ENCODE data around the gene THOP1.
"Not testable (repeated sequence)": the region's sequence is repeated elsewhere in the genome, so short reads cannot be mapped to it uniquely, and the experiment has no call there.

The THOP1 gene

DNA sequence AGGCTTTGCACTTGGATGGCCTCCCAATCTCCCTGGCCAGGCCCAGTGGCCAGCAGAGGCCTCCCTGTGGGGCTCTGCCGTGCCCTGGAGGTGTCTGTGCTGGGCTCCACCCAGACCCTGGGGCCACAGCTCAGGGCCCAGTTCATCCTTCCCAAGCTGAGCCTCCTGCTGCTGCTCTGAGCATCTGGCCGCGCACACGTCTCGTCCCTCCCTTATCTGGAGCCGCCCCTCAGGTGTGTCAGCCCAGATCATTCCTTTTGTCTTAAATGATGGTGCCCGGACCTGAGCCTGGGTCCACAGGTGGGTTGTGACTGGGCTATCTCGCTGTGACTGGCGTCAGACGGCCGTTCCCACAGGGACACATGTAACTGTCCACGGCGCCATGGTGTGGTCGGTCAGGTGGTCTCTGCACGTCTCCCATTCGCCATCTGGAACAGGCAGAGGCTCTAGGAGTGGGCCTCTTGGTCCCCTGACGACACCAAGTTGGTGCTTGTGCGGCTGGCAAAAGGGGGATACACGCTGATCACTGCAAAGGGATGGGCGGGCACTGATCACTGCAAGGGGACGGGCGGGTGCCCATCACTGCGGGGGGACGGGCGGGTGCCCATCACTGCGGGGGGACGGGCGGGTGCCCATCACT lies 20.1 kb downstream of the THOP1 start:
- DNase-seq, result no peak

DNA sequence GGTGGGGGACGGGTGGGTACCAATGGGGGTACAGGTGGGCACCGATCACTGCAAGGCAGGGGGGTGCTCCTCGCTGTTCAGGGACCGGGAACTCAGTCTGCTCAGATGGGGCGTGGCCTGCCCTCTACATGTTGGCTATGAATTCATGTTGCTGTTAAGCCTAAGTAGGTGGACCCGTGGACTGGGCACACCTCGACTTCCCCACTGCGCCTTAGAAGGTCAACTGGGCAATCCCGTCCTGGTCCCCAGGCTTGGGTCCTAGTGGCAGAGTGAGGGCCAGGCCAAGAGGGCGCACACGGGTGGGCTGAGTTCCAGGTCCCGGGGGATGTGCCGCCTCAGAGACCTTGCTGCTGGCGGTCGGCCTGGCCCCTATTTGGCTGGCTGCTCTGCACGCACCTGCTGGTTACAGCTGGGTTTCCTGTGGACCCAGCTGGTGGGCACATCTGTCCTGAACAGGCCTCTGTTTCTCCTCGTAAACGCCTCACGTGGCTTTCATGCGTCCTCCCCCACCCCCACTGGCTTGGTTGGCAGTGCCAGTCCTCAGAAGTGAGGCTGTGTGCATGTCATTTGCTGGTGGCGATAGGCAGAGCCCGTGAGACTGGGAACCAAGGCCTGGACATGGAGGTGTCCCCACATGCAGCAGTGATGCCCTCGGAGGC lies 20.8 kb downstream of the THOP1 start:
- no peak for DNase-seq

DNA sequence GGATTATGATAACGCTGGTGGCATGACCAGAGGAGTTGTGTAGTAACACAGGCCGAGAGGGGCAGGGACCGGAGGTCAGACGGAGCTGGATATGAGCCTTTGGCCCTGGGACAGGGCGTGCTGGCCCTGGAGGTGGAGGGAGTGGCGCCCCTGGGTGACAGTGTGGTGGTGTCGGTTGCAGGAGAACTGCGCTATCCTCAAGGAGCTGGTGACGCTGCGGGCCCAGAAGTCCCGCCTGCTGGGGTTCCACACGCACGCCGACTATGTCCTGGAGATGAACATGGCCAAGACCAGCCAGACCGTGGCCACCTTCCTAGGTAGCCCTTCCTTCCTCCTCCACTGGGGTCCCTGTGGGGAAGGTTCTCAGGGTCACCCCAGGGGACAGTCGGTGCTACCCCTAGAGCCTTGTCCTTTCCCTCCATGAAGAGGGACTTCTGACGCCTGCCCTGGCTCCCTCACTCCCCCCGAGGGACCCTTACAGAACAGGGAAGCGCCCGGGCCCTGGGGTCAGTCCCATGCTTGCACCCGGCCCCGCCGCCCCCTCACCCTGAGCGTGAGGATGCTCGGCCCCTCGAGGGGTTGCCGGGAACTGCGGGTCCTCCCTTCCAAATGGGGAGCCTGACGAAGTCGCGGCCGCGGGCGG lies 21.6 kb downstream of the THOP1 start:
- no peak for DNase-seq

DNA sequence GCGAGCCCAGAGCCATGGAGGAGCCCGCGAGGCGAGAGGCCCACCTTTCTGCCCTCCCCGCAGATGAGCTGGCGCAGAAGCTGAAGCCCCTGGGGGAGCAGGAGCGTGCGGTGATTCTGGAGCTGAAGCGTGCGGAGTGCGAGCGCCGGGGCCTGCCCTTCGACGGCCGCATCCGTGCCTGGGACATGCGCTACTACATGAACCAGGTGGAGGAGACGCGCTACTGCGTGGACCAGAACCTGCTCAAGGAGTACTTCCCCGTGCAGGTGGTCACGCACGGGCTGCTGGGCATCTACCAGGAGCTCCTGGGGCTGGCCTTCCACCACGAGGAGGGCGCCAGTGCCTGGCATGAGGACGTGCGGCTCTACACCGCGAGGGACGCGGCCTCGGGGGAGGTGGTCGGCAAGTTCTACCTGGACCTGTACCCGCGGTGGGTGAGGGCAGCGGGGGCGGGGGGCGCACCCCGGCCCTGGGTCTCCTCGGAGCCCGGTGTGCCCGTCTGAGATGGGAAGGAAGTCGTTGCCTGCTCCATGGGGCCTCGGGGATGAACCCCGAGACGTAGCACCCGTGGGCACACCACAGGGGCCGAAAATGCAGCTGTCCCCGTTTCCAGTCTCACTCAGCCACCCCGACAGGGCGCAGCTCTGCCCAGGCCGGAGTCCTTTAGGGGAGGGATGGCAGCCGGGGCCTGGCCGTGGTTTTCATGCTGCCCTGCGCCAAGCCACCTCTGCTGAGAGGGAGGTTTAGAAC lies 22.3 kb downstream of the THOP1 start:
- DNase-seq, result no peak

DNA sequence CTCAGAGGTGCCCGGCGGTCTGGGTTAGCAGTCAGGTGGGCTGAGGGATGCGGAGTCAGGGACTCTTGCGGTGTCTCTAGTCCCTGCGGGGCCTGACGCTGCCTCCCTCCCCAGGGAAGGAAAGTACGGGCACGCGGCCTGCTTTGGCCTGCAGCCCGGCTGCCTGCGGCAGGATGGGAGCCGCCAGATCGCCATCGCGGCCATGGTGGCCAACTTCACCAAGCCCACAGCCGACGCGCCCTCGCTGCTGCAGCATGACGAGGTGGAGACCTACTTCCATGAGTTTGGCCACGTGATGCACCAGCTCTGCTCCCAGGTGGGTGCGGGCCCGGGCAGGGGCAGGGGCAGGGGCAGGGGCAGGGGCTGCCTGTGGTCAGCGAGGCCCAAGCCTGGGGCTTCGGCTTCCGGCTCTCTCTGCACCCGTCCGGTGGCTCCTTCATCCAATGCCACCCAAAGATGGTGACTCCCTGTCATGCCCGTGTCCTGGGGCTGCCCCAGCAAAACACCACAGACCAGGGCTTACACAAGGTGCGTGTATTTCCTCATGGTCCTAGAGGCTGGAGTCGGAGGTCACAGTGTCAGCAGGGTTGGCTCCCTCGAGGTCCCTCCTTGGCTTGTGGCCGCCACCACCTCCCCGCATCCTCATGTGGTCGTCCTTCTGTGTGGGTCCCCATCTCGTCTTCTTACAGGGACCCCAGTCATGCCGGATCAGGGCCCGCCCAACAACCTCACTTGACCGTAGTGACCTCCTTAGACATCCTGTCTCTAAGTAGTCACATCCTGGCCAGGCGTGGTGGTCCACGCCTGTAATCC lies 23.0 kb downstream of the THOP1 start:
- no peak for DNase-seq

DNA sequence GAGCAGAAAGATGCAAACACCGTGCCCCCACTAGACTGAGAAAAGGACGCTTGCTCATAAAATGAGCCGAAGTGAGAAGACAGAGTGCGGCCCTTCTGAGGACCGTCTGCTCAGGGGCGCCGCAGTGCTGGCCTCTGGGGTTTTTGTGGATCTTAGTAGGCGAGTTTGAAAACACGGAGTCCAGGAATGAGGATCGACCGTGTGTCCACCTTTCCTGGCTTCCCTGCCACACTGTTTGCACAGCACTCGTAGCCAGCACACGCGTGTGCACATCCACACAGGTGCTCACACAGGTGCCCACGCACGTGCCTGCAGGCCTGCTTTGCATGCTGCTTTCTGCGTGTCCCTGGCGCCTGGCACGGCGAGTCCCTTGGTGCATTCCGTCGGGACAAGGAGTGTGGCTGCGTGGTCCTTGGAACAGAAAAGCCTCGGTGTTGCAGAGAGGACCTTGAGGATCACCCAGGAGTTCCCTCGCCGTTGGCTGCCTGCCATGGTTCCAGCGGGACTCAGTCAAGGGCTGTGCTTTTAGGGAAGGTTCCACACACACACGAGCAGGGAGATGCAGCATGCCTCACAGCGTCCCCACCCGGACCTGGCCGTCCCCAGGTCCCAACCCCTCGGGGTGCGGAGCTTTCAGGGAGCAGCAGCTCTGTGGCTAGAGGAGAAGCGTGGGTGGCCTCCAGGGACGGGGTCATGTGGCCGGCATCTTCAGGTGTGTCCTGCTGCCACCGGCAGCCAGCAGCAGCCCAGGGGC lies 24.3 kb downstream of the THOP1 start:
- DNase-seq, result no peak

DNA sequence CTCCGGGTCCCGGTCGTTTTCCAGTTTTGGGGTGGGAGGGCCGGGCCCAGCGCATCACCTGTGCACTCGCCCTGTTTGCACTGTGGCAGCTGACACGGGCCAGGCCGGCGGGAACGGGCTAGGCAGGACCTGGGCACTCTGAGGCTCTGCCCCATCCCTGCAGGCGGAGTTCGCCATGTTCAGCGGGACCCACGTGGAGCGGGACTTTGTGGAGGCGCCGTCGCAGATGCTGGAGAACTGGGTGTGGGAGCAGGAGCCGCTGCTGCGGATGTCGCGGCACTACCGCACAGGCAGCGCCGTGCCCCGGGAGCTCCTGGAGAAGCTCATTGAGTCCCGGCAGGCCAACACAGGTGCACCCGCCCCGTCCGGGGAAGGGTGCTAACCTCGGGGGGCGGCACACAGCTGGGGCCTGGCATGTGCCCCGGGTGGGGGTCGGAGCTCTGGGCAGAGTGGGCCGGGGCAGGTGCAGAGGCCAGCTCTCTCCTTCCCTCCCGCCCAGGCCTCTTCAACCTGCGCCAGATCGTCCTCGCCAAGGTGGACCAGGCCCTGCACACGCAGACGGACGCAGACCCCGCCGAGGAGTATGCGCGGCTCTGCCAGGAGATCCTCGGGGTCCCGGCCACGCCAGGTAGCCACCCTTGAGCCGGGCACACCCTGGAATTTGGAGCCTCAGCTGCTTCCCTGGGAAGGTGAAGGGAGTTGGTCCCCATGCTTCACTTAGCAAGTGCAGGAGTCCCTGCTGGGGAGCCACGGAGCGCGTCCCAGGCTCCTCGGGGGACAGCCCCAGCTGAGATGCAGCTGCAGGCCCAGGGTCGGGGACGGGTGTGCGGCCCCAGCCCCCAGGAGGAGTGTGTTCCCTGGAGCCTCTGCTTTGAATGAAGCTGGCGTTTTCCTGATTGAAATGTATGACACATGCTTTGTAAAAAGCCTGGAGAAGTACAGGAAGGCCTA lies 25.1 kb downstream of the THOP1 start:
- no peak for DNase-seq

DNA sequence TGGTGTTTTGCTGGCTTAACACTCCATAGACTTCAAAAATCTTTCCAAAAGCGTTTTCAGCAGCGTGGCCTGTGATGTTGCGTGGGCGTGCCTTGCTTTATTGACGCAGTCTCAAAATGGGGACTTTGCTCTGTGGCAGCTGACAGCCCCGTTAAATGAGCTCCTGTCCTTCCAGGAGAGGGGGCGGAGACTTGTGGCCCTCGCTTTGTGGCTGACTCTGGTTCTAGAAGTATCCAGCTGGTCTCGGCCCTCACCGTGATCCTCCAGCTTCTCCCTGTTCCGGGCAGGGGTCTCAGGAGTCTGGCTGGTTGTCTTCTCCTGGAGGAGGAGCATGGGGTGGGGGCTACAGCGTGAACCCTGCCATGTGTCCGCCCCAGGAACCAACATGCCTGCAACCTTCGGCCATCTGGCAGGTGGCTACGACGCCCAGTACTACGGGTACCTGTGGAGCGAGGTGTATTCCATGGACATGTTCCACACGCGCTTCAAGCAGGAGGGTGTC lies 26.0 kb downstream of the THOP1 start:
- no peak for DNase-seq

DNA sequence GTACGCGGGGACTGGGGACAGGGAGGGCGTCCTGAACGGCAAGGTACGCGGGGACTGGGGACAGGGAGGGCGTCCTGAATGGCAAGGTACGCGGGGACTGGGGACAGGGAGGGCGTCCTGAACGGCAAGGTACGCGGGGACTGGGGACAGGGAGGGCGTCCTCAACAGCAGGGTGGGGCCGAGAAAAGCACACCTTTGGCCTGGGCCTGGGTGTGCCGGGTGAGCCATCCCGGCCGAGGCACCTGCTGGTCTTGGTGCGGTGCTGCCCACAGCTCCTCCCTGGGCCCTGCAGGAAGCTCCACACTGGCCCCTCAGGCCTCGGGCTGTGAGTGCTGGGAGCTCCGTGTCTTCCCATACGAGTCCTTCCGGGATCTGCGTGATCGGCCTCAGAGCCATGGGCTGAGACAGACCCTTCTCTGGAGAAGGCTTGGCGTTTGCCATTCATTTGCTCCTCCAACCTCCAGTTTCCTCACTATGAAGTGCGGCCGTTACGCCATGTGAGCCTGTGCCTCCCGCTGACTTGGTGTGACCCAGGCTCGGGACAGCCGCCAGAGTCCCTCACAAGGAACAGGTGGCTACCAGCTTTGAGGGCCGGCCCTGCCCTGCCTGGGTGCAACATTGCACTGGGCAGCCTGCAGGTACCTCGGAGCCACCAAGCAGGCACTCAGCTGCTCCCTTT lies 26.6 kb downstream of the THOP1 start:
- no peak for DNase-seq

DNA sequence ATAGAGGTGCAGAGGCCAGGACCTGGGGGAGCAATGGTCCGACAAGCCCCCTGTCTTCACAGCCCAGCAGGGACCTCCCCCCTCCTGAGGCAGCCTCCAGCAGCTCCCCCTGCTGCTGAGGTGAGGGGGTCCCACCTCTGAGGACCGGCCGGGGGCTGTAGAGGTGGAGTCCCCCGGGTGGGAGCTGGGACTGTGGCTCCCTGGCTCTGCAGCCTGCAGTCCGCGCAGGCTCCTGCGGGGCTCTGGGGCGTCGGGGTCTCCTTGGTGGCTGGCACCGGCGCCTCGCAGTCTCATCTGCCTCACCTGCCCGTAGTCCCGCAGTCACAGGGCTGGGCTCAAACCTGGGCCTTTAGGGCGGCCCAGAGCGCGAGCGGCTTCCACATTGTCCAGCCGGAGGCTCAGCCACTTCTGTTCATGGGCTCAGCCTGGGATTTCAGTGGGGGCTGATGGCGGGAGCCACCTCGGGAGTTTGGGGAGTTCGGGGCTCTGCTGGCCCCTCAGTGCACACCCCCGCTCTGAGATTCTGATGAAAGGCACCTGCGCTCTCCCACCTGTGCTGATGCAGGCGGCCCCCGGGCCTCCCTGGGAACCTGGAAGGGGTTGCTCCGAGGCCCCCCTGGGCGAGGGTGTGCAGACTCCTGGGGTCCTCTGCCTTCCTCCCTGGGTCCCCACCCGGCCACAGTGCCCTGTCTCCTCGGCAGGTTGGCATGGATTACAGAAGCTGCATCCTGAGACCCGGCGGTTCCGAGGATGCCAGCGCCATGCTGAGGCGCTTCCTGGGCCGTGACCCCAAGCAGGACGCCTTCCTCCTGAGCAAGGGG lies 27.3 kb downstream of the THOP1 start:
- DNase-seq, result no peak

DNA sequence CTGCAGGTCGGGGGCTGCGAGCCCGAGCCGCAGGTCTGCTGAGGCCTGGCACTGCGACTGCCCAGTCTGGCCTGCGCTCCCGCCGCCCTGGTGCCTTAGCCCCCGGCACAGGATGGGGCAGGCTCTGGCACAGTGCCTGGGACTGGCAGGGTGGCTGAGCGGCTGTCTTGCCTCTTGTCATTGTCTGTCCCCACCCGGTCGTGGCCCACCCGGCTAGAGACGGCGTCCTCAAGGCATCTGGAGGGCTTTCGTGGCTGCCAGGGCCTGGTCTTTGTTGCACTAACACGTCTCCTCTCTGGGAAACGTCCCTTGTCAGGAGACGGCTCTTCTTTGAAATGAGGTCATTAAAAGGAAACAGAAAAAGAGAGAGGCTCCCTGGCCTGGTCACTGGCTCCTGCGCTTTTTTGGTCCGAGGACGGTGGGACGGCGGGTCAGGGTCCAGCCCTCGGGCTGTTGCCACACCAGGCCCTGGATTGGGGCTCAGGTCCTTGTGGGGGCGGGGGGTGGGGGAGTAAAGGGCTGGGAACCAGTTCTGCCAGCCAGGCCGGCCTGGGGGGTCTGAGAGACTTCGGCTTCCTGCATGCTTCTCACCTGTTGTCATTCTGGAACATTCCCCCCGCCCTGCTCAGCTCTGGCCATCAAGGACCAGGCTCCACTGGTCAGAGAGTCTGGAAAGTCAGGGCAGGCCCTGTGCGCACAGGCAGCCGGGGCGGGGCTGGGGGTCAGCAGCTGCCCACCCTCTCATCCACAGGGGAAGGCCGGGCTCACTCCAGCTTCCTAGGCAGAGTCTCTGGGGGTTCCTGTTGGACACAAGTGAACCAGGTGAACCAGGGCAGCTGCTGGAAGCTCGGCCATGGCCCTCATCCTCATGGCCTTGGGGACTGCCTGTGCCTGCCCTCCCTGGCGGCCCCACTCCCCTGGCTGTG lies 28.2 kb downstream of the THOP1 start:
- no peak for DNase-seq

DNA sequence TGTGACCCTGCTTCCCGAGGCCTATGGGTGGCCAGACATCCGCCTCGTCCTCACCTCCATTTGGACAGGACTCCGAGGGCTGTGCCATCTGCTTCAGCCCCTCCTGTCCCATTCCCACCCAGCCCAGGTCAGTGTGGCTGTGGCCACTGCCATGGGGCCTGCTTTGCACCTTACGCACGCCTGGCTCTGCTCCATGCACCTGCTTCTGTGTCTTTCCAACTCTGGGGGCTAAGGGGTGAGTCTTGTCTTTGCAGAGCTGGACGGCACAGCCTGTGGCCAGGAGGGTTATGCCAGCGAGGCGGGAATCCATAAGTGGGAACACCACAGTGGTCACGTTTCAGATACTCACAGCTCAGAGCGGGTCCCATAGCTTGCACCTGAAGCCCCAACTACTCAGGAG lies 29.1 kb downstream of the THOP1 start:
- DNase-seq, result no peak

DNA sequence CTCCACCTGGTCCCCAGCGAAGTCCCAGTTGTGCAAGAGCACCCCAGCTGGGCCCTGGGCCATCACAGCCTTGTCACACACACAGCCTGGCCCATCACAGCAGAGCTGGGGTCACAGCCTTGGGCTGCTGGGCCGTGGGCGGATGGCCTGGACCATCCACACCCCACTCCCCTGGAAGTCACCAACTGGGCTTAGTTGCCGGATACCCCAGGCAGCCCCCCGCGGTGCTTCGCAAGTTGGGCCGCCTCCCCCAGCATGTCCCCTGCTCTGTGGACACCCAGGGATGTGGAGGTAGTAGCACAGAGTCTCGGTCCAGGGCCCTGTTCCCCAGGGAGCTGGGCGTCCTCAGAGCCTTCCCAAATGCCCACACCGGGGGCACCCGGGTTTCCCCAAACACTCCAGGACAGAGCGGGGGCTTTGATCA lies 29.9 kb downstream of the THOP1 start:
- no peak for DNase-seq

DNA sequence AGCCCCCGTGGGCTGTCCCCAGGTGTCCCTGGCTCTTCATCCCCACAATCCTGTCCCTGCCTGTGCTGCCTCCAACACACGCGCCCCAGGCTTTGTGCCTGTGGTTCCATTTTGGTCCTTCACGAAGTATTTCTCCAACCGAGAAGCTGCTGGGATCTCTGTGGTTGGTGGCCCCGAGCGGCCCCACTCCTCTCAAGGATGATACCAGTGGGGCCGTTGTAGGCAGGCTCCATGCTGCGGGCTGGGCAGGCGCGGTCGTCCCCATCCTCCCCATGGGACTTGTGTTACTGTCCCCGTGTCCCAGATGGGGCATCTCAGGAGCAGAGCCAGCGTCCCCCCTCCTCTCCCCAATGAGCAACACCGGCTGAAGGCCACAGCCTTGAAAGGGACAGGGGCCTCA lies 30.6 kb downstream of the THOP1 start:
- DNase-seq, result no peak

DNA sequence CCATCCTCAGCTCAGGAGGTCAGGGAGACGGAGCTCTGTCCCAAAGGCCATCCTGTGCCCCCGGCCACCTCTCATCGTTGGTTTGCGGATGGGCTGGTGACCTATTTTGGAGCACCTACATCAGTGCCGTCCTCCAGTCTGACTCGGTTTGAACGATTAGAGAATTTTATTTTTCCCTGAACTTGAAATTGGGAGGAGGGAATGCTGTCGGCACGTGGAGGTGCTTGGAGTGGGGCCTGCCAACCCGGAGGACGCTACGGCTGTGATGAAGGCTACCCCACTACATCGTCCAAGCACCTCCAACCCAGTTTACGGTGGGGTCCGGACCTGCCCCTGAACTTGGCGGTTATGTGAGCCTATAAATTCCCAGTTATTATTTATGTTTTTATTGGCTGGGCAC lies 31.3 kb downstream of the THOP1 start:
- no peak for DNase-seq

DNA sequence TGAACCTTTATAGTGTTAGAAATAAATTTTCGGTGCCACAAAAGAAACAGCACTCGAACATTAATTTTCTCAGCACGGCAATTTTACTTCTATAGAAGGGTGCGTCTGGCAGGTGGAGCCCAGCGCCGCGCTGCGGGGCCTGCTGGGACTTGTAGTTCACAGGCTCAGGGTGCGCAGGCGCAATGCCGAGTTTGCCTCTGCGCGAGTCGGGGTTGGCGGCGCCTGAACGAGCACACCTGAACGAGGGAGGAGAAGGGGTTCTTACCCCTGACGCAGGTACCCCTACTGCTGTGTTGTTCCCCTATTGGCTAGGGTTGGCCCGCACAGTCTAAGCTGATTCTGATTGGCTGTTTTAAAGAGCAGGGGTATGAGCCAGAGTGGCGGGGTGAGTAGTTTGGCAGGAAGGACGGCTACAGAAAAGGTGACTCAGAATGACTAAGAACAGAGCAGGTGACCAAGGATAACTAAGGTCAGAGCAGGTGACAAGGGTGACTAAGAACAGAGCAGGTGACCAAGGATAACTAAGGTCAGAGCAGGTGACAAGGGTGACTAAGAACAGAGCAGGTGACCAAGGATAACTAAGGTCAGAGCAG lies 32.0 kb downstream of the THOP1 start:
- DNase-seq, result not testable (repeated sequence)

DNA sequence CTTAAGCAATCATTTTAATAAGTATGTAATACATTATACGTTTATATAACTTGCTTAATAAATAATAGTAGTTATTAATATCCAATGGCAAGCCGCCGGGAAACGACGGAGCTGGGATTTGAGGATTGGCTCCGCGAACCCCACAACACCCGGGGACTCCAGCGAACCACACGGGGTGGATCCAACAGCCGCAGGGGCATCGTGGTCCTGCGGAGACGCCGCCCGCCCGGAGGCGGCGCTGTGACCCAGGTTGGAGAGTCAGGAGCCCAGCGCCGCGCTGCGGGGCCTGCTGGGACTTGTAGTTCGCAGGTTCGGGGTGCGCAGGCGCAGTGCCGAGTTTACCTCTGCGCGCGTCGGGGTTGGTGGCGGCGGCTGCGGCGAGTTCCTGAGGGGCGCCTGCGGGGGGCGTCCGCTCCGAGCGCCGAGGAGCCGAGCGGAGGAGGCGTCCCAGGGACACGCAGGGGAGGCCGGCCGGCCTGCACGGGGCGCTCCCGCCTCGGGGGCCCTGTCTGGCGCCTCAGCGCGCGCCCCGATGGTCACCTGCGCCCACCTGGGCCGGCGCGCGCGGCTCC lies 34.3 kb downstream of the THOP1 start, which contains the start of gene ZNF554:
ZNF554 (plus strand) TSS at position 329 of the 572 bp plus-strand sequence; CDS start at position 533, 204 bp downstream.
- DNase-seq, result peak; percentile 98

Data from right forelimb (tissue), 1 donor.